NCI-H748 treated with DMSO at 0.1 percent for 48 hours (cell line): ENCODE results near the gene ADGRG6.

Source experiments
- DNase-seq: peaks from one replicate; lab custom pipeline; 2025; lab: John Stamatoyannopoulos, UW

ADGRG6 gene

GRCh38 chr6:142322066-142322465 lies 20.3 kb downstream of the ADGRG6 start:
- no peak for DNase-seq

DNA sequence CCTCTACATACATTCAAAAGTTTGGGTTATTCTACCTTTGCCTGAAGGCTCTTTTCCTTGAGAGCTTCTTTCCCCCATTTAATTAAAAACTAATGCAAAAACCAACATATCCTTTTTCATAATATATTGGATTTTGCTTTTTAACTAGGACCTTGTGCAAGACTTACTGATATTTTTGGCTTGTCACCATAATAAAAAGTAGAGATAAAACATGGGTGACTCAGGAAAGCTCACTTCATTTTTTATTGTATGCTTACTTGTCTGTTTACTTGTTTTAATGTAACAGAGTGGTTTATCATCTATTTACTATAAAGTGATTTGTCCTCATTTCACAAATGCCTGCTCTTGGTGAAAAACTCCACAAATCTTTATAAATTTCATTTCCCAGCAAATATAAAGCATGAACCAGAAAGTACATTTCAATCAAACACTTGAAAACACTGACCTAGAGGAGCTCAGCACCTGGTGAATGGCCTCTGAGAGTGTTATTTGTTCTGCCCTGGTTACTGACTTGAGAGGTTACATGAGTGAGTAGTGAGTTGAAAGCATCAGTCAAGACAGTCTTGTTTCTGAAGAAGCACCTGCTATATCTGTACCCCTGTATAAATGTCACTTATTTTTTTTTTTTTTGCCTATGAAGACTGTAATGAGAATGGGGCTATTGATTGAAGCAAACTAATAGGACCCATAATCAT lies 20.8 kb downstream of the ADGRG6 start:
- no peak for DNase-seq

DNA sequence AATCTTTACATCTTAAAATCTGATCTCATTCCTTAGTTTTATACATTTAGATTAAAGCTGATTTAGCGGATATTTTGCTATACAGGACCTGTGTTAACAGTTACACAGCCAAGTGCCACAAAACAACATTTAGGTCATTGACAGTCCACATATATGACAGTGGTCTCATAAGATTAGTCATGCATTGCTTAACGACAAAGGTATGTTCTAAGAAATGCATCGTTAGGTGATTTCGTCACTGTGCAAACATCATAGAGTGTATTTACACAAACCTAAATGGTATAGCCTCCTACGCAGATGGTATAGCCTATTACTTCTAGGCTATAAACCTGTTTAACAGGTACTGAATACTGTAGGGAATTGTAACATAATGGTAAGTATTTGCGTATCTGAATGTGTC lies 21.6 kb downstream of the ADGRG6 start:
- DNase-seq, result peak; percentile 90

DNA sequence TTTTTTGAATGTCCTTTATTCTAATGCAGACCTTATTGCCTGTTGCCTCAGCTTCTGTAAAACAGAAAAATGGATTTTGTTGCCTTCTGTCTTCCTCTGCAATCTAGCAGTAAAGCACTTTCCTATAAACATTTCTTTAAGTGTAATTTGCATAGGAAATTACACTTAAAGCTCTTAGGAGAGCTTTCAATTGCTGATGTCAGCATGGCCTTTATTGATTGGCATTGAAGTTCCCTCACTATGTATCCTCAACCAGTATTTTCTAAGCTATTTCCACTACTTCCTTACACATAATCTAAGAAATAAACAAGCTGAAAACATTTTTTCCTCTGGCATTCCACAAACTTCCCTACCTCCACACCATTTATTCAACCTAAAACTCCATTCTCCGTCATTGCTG lies 22.3 kb downstream of the ADGRG6 start:
- DNase-seq, result no peak

GRCh38 chr6:142325111-142325510 lies 23.3 kb downstream of the ADGRG6 start:
- no peak for DNase-seq

- no peak for DNase-seq
Measured at GRCh38 chr6:142326540-142326939, 24.7 kb downstream of the ADGRG6 start.

DNA sequence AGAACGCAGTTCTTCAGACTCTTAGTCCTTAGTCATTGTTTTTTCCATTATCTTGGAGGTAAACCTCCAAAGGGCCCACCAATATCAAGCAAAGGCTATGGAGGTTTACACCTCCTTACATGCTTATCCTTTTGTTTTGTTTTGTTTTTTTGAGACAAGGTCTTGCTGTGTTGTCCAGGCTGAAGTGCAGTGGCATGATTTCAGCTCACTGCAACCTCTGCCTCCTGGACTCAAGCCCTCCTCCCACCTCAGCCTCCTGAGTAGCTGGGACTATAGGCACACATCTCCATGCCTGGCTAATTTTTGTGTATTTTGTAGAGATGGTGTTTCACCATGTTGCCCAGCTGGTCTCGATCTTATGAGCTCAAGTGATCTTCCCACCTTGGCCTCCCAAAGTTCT lies 26.3 kb downstream of the ADGRG6 start:
- DNase-seq, result no peak

DNA sequence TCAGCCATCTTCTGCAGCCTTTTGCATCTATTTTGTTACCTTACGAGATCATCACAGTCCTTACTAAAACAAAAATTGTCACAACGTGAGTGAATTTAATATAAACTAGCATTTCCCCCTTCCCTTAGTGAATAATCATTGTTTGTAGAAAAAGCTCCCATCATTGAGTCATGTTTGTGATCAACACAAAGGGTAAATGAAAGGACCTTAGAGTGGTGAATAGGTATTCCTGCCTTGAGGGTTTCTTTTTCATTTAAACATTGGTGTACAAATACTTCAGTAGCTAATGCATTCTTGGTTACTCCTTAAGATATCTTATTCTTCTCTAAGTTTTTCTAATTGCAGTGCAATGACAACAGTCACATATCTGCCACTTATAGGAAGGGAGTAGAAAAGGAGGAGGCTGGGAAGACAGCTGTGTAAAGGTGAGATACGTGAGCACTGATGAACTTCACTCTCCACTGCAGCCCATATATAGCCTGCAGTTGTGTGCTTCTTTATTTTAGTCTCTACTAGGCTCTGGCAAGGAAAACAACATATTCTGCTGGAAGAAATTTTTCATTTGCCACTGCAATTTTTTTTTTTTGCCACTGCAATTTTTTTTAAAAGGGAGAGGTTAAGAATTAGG lies 27.8 kb downstream of the ADGRG6 start:
- no peak for DNase-seq

DNA sequence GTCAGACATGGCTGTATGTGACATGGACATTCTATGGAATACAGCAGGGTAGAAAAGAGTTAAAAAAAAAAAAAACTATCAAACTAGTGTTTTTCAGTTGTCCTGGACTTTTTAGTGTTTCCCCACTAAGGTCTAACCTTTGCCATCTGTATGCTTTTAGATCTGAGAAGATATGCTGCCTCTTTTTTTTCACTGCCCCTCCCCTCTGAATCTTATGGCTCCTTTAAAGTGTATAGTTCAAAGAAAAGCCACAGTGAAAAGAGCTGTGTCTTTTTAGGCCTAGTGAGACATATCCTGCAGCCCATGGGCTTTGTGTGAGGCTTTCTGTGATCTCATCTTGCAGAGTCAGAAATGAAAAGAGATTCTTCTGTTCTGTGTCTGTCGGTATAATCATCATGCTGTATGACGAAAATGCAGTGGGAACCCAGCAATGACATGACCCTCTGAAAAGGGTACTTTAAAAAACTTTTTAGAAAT lies 29.3 kb downstream of the ADGRG6 start:
- no peak for DNase-seq

- no peak for DNase-seq
Measured at GRCh38 chr6:142331601-142332000, 29.8 kb downstream of the ADGRG6 start.

GRCh38 chr6:142332393-142333098 lies 30.7 kb downstream of the ADGRG6 start:
- DNase-seq, result no peak

- DNase-seq, result no peak
Measured at GRCh38 chr6:142333431-142333830, 31.6 kb downstream of the ADGRG6 start.

- no peak for DNase-seq
Measured at GRCh38 chr6:142334294-142334693, 32.5 kb downstream of the ADGRG6 start.

- DNase-seq, result no peak
Measured at GRCh38 chr6:142335415-142335814, 33.6 kb downstream of the ADGRG6 start.

DNA sequence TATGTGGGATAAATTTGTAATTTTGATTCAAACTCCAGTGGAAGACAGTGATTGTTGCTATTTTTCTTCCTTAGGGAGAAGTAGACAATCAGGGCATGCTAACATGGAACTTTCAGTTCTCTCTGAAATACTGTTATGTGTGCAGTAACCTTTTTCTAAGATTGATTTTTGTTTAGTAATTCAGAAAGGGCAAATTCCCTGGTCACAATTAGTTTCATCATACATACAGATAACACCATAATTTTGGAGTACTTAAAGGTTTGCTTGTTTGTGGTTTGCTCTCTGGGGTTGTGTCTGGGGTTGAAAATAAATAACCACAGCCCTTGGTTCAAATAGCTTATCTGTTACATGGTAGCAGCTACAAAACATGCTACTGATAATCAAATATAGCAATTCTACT lies 34.4 kb downstream of the ADGRG6 start:
- DNase-seq, result no peak

GRCh38 chr6:142336787-142337186 lies 35.0 kb downstream of the ADGRG6 start:
- DNase-seq, result no peak

DNA sequence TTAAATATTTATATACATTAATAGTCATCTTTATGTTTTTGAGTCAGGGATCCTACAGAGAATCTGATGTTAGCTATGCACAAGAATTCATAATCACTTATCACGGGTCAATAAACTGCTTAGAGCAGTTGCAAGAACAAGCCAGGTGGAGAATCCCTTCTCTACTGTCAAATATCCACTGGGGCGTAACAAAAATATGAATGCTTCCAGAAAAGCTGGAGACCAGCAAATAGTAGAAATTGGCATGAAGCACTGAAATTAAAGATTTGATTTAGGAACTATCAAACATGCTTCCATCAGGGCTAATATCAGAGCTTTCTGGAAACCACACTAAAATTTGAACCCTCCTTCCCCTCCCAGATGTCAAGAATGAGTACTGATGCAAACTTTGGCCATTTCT lies 37.3 kb downstream of the ADGRG6 start:
- DNase-seq, result no peak

GRCh38 chr6:142339968-142340658 lies 38.3 kb downstream of the ADGRG6 start:
- no peak for DNase-seq

DNA sequence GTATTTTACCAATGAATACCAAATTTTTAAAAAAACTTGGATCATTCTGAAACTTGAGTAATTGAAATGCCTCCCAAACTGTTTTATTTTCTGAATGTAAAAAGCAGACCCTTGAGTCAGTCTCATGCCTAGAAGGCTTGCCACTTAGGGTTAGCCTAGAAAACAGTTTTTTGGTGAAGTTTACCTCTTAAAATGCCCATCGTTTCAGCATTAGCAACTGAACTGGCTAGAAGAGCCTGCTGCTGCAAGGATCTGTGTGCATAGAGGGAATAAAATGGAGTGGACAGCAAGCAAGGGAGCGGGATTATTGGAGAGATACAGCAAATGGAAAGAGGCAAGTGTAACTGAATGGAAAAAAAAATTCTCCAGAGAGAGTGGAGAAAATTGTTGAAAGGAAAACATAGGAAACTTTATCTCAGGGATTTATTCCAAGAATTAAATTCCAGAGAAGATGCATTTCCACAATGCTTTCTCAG lies 40.1 kb downstream of the ADGRG6 start:
- DNase-seq, result no peak

DNA sequence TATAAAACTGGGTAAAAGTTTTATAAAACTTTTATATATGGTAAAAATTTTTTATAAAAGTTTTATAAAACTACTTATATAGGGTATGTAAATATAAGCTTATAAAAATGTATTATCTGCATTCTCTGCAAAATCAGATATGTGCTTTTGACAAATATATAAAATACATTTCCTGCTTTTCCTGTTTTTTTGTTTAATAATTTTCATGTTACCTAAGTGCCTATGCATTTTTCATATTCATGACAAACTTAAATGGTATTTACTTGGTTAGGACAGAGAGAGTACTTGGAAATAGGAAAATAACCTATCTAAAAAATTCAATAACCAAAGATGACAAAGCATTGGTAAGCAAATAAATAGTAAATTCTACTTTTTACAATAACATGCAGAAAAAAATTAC lies 41.2 kb downstream of the ADGRG6 start:
- no peak for DNase-seq

DNA sequence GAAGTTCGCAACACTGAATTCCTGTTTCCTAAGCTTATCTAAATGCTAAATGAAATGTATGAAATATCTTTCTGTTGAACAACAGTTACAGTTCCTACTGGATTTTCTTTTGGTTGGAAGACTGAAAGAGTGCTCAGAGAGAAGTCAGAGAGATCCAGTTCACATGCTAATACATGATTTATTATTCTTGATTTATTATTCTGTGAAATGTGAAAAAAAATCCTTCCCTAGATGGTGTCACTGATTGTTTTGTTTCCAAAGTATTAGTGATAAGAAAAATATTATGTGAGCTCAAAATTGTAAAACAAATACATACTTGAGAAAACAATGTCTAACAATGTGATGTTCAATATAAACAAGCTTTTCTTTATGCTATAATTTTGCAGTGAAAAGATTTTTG lies 42.1 kb downstream of the ADGRG6 start:
- DNase-seq, result no peak

DNA sequence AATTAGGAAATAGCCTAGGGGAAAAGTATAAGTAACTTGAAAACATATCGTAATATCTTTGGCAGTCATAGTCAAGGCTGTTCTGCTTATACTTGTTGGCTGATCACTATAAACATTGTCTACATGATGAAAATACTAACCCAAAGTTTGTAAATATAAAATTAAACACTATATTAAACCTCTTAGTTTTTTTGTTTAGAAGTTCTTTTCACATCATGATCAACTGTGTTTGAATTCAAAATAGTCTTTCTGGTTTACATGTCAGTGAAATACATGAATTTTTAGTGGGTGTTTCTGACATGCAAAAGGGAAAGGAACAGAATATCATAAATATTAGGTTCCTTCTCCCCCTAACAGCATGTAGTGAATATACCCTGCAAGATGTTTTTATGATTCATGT lies 43.5 kb downstream of the ADGRG6 start:
- no peak for DNase-seq
